Measurements from ENCODE around the gene PRPF40B. TPM values are rescaled to one million over a fixed set of nuclear protein-coding genes. Genes with fewer than 3 reads are reported as not detected.

PRPF40B gene
- total RNA-seq, 4 donors from 2014 or later, result 3.7 to 18.2 (median 15.5) TPM

DNA sequence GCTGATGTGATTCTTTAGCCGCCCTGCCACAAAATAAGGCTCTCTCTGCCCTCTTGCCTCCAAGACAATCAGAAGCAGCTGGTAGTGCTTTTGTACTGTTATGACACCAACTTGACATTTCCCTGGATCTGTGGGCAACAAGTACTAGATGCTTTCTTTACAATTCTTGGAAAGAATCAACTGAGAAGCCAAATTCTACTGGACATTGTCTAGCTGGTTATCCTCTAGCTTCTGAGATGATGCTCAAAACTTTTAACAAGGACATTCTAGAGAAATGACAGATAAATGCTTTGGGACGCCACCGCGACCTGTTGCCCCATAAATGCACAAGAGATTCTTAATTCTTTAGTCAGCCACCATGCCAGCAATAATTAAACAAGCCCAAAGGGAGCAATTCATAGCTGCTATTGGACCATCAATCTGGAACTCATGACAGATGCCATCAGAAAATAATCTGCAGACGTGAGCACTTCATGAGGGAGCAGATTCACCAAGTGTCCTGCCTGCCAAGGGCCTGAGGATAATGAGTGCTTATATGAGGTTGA, 61.0 kb downstream of the PRPF40B start:
- Histone ChIP-seq H3K27ac (no peak overlapping the region), H3K4me3 (no peak overlapping the region), H3K4me1 (peaks cover 0 to 5% (median 2%) of the 10 kb centered on the region in 4 donors), H3K36me3 (no peaks in the 10 kb centered on the region), H3K27me3 (no peaks in the 10 kb centered on the region), H3K9me3 (no peaks in the 10 kb centered on the region)
- TF ChIP-seq, protein P1, sequence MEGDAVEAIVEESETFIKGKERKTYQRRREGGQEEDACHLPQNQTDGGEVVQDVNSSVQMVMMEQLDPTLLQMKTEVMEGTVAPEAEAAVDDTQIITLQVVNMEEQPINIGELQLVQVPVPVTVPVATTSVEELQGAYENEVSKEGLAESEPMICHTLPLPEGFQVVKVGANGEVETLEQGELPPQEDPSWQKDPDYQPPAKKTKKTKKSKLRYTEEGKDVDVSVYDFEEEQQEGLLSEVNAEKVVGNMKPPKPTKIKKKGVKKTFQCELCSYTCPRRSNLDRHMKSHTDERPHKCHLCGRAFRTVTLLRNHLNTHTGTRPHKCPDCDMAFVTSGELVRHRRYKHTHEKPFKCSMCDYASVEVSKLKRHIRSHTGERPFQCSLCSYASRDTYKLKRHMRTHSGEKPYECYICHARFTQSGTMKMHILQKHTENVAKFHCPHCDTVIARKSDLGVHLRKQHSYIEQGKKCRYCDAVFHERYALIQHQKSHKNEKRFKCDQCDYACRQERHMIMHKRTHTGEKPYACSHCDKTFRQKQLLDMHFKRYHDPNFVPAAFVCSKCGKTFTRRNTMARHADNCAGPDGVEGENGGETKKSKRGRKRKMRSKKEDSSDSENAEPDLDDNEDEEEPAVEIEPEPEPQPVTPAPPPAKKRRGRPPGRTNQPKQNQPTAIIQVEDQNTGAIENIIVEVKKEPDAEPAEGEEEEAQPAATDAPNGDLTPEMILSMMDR (IDR thresholded peaks at IDR 0.05), result no peak
- TF ChIP-seq POLR2A (IDR thresholded peaks at IDR 0.05), result no peak
- no peak for DNase-seq

DNA sequence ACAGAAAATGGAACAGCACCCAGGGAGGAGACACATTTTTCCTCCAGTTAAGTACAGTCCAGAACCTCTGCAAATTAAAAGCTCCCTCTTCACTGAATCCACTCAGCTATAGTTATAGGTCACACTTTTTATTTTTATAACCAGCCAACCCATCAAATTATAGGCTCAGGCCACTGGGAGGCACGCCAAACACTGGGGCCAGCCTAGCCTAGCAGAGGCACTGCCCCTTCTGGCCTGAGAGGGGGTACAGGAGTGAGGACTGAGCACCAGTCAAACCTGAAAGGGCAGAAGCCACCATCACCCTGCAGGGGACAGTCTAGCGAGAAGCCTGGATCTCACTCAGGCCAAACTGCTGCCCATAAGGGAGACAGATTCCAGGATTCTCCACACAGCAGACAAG, 64.6 kb downstream of the PRPF40B start:
- no peak for TF ChIP-seq POLR2A (IDR thresholded peaks at IDR 0.05)
- TF ChIP-seq, protein P1 (IDR thresholded peaks at IDR 0.05), result no peak
- no peak overlapping the region for H3K4me3 ChIP-seq
- H3K27me3 ChIP-seq, result no peaks in the 10 kb centered on the region
- no peak overlapping the region for H3K27ac ChIP-seq
- H3K36me3 ChIP-seq, result no peaks in the 10 kb centered on the region
- H3K4me1 ChIP-seq, result peaks cover 0 to 5% (median 2%) of the 10 kb centered on the region in 4 donors
- no peaks in the 10 kb centered on the region for H3K9me3 ChIP-seq
- no peak for DNase-seq

DNA sequence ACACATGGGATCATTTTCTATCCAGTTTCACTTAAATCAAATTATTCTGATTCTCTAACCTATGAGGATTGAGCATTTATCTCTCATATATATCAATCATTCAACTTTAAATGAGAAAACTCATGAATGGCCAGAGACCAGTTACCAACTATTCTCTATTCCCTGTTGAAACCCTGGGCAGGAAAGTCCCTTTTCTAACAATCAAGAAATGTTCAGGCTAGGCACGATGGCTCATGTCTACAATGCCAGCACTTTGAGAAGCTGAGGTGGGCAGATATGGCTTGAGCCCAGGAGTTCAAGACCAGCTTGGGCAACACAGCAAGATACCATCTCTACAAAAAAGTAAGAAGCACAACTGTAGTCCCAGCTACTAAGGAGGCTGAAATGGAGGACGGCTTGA, 65.9 kb downstream of the PRPF40B start:
- Histone ChIP-seq H3K36me3 (no peaks in the 10 kb centered on the region), H3K4me1 (peaks cover 0 to 5% (median 2%) of the 10 kb centered on the region in 4 donors), H3K27me3 (no peaks in the 10 kb centered on the region), H3K9me3 (no peaks in the 10 kb centered on the region), H3K27ac (no peak overlapping the region), H3K4me3 (no peak overlapping the region)
- DNase-seq, result no peak
- TF ChIP-seq, protein P1 (IDR thresholded peaks at IDR 0.05), result no peak
- no peak for TF ChIP-seq POLR2A (IDR thresholded peaks at IDR 0.05)

DNA sequence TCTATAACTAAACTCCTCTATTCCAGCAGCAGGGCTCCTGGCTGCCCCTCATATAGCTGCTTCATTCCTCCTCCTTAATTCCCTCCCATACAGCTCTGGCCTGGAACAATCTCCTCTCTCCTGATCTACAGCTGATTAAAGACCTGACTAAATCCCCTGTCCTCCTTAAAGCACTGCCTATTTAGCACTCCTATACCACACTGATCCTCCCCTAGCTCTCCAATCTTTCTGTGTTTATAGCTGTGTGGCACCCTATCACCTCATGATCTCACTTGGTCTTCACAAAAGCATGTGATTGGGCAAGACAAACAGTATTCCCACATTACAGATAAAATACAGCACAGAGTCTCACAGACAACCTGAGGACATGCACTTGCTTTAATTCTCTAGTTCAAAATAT, 66.4 kb downstream of the PRPF40B start:
- no peak overlapping the region for H3K27ac ChIP-seq
- H3K4me3 ChIP-seq, result no peak overlapping the region
- no peak for DNase-seq
- H3K36me3 ChIP-seq, result no peaks in the 10 kb centered on the region
- H3K9me3 ChIP-seq, result no peaks in the 10 kb centered on the region
- TF ChIP-seq, protein P1 (IDR thresholded peaks at IDR 0.05), result no peak
- TF ChIP-seq POLR2A (IDR thresholded peaks at IDR 0.05), result no peak
- peaks cover 0 to 5% (median 2%) of the 10 kb centered on the region in 4 donors for H3K4me1 ChIP-seq
- no peaks in the 10 kb centered on the region for H3K27me3 ChIP-seq

DNA sequence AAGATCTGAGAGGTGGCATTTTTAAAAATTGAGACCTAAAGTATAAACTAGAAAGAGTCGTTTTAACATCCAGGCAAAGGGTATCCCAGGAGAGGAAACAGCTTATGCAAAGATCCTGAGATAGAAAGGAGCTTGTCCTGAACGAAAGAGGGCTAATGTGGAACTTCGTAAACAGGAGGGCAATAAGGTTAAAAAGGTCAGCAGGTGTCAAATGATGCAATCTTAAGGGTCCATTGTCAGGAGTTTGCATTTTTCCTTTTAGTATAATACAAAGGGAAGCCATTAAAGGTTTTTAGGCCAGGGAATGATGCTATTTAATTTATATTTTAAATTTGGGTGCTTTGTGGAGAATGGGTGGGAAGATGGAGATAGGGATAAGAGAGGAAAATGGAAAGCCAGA, 69.5 kb downstream of the PRPF40B start:
- peaks cover 0 to 5% (median 0%) of the 10 kb centered on the region in 4 donors for H3K4me1 ChIP-seq
- DNase-seq, result no peak
- H3K27me3 ChIP-seq, result no peaks in the 10 kb centered on the region
- TF ChIP-seq, protein P1 (IDR thresholded peaks at IDR 0.05), result no peak
- no peak for TF ChIP-seq POLR2A (IDR thresholded peaks at IDR 0.05)
- H3K27ac ChIP-seq, result no peak overlapping the region
- H3K9me3 ChIP-seq, result no peaks in the 10 kb centered on the region
- H3K4me3 ChIP-seq, result no peak overlapping the region
- H3K36me3 ChIP-seq, result no peaks in the 10 kb centered on the region
